Measurements from ENCODE around the gene SENP3. TPM values are rescaled to one million over a fixed set of nuclear protein-coding genes. Genes with fewer than 3 reads are reported as not detected.
A peak's percentile ranks its signal among the peaks of the same experiment; 100 is the strongest.

SENP3 gene
- total and polyA plus RNA-seq, 2 of the 13 experiments (the other 11 are each of a cell fraction or from before 2014, with no cell fraction given), result 55.8 to 75.4 TPM

DNA sequence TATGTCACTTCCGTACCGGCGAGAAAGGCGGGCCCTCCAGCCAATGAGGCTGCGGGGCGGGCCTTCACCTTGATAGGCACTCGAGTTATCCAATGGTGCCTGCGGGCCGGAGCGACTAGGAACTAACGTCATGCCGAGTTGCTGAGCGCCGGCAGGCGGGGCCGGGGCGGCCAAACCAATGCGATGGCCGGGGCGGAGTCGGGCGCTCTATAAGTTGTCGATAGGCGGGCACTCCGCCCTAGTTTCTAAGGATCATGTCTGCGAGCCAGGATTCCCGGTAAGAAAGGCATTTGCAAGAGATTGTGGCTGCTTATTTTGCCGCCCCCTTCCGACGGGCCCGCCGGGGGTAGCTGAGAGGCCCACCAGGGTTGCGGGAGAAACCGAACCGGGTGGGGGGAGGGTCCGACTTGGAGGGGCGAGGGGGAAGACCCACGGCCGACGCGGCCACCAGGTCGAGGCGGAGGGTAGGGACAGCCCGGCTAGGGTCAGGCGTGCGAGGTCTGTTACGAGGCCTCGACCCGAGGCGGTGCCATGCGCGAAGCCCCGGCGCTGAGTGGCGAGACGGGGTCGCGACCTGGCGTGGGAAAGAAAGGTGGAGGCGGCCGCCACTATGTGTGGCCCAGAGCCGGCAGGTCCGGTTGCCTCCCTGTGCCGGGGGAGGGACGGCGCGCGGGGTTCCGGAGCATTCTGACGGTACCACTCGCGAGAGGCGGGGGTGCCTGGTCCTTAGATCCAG is 11.0 kb downstream of the SENP3 start (continued):
- peak; percentile 62; the same call in 1 of the 2 replicates for TF ChIP-seq ZFP82 (CRISPR knock-in tag; IDR thresholded peaks at IDR 0.05; ENCODE audit: borderline replicate concordance)
- no peak for TF ChIP-seq ZNF781 (CRISPR knock-in tag; IDR thresholded peaks at IDR 0.05; ENCODE audit: borderline replicate concordance, not compliant biosample characterization)
- peak; percentile 56 for TF ChIP-seq XRCC5 (optimal IDR thresholded peaks at IDR 0.05; ENCODE audit: low read length)
- TF ChIP-seq, protein P1, sequence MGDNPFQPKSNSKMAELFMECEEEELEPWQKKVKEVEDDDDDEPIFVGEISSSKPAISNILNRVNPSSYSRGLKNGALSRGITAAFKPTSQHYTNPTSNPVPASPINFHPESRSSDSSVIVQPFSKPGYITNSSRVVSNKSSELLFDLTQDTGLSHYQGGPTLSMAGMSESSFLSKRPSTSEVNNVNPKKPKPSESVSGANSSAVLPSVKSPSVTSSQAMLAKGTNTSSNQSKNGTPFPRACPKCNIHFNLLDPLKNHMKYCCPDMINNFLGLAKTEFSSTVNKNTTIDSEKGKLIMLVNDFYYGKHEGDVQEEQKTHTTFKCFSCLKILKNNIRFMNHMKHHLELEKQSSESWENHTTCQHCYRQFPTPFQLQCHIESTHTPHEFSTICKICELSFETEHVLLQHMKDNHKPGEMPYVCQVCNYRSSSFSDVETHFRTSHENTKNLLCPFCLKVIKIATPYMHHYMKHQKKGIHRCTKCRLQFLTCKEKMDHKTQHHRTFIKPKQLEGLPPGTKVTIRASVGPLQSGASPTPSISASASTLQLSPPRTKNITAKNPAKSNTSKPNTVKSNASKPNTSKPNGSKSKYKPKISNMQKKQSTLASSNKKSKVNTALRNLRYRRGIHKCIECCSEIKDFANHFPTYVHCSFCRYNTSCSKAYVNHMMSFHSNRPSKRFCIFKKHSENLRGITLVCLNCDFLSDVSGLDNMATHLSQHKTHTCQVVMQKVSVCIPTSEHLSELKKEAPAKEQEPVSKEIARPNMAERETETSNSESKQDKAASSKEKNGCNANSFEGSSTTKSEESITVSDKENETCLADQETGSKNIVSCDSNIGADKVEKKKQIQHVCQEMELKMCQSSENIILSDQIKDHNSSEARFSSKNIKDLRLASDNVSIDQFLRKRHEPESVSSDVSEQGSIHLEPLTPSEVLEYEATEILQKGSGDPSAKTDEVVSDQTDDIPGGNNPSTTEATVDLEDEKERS (CRISPR knock-in tag; IDR thresholded peaks at IDR 0.05), result peak; percentile 74
- no peak for TF ChIP-seq SRSF1 (optimal IDR thresholded peaks at IDR 0.05; ENCODE audit: low read depth, low read length)
- TF ChIP-seq AGO2 (optimal IDR thresholded peaks at IDR 0.05; ENCODE audit: low read depth, low read length), result peak; percentile 100
- TF ChIP-seq, protein P2, sequence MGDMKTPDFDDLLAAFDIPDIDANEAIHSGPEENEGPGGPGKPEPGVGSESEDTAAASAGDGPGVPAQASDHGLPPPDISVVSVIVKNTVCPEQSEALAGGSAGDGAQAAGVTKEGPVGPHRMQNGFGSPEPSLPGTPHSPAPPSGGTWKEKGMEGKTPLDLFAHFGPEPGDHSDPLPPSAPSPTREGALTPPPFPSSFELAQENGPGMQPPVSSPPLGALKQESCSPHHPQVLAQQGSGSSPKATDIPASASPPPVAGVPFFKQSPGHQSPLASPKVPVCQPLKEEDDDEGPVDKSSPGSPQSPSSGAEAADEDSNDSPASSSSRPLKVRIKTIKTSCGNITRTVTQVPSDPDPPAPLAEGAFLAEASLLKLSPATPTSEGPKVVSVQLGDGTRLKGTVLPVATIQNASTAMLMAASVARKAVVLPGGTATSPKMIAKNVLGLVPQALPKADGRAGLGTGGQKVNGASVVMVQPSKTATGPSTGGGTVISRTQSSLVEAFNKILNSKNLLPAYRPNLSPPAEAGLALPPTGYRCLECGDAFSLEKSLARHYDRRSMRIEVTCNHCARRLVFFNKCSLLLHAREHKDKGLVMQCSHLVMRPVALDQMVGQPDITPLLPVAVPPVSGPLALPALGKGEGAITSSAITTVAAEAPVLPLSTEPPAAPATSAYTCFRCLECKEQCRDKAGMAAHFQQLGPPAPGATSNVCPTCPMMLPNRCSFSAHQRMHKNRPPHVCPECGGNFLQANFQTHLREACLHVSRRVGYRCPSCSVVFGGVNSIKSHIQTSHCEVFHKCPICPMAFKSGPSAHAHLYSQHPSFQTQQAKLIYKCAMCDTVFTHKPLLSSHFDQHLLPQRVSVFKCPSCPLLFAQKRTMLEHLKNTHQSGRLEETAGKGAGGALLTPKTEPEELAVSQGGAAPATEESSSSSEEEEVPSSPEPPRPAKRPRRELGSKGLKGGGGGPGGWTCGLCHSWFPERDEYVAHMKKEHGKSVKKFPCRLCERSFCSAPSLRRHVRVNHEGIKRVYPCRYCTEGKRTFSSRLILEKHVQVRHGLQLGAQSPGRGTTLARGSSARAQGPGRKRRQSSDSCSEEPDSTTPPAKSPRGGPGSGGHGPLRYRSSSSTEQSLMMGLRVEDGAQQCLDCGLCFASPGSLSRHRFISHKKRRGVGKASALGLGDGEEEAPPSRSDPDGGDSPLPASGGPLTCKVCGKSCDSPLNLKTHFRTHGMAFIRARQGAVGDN (CRISPR knock-in tag; IDR thresholded peaks at IDR 0.05), result peak; percentile 56
- TF ChIP-seq, protein P3, sequence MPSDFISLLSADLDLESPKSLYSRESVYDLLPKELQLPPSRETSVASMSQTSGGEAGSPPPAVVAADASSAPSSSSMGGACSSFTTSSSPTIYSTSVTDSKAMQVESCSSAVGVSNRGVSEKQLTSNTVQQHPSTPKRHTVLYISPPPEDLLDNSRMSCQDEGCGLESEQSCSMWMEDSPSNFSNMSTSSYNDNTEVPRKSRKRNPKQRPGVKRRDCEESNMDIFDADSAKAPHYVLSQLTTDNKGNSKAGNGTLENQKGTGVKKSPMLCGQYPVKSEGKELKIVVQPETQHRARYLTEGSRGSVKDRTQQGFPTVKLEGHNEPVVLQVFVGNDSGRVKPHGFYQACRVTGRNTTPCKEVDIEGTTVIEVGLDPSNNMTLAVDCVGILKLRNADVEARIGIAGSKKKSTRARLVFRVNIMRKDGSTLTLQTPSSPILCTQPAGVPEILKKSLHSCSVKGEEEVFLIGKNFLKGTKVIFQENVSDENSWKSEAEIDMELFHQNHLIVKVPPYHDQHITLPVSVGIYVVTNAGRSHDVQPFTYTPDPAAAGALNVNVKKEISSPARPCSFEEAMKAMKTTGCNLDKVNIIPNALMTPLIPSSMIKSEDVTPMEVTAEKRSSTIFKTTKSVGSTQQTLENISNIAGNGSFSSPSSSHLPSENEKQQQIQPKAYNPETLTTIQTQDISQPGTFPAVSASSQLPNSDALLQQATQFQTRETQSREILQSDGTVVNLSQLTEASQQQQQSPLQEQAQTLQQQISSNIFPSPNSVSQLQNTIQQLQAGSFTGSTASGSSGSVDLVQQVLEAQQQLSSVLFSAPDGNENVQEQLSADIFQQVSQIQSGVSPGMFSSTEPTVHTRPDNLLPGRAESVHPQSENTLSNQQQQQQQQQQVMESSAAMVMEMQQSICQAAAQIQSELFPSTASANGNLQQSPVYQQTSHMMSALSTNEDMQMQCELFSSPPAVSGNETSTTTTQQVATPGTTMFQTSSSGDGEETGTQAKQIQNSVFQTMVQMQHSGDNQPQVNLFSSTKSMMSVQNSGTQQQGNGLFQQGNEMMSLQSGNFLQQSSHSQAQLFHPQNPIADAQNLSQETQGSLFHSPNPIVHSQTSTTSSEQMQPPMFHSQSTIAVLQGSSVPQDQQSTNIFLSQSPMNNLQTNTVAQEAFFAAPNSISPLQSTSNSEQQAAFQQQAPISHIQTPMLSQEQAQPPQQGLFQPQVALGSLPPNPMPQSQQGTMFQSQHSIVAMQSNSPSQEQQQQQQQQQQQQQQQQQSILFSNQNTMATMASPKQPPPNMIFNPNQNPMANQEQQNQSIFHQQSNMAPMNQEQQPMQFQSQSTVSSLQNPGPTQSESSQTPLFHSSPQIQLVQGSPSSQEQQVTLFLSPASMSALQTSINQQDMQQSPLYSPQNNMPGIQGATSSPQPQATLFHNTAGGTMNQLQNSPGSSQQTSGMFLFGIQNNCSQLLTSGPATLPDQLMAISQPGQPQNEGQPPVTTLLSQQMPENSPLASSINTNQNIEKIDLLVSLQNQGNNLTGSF (CRISPR knock-in tag; IDR thresholded peaks at IDR 0.05), result no peak; the same call in 1 of the 2 replicates
- TF ChIP-seq, protein P4, sequence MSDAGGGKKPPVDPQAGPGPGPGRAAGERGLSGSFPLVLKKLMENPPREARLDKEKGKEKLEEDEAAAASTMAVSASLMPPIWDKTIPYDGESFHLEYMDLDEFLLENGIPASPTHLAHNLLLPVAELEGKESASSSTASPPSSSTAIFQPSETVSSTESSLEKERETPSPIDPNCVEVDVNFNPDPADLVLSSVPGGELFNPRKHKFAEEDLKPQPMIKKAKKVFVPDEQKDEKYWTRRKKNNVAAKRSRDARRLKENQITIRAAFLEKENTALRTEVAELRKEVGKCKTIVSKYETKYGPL (CRISPR knock-in tag; IDR thresholded peaks at IDR 0.05), result no peak
- no peak for TF ChIP-seq ZBTB7A (CRISPR knock-in tag; IDR thresholded peaks at IDR 0.05)
- TF ChIP-seq ZNF253 (CRISPR knock-in tag; IDR thresholded peaks at IDR 0.05; ENCODE audit: borderline replicate concordance), result peak; percentile 71; the same call in 1 of the 2 replicates
